Fibroblast of peridontal ligament (primary cell): Measurements from ENCODE around the gene TTLL5.

ENCODE experiments used
- DNase-seq: peaks from one replicate; pipeline ENCODE4 v3.0.0-alpha.2; 2010; ENCODE audit errors: extremely low read depth

Gene TTLL5, protein sequence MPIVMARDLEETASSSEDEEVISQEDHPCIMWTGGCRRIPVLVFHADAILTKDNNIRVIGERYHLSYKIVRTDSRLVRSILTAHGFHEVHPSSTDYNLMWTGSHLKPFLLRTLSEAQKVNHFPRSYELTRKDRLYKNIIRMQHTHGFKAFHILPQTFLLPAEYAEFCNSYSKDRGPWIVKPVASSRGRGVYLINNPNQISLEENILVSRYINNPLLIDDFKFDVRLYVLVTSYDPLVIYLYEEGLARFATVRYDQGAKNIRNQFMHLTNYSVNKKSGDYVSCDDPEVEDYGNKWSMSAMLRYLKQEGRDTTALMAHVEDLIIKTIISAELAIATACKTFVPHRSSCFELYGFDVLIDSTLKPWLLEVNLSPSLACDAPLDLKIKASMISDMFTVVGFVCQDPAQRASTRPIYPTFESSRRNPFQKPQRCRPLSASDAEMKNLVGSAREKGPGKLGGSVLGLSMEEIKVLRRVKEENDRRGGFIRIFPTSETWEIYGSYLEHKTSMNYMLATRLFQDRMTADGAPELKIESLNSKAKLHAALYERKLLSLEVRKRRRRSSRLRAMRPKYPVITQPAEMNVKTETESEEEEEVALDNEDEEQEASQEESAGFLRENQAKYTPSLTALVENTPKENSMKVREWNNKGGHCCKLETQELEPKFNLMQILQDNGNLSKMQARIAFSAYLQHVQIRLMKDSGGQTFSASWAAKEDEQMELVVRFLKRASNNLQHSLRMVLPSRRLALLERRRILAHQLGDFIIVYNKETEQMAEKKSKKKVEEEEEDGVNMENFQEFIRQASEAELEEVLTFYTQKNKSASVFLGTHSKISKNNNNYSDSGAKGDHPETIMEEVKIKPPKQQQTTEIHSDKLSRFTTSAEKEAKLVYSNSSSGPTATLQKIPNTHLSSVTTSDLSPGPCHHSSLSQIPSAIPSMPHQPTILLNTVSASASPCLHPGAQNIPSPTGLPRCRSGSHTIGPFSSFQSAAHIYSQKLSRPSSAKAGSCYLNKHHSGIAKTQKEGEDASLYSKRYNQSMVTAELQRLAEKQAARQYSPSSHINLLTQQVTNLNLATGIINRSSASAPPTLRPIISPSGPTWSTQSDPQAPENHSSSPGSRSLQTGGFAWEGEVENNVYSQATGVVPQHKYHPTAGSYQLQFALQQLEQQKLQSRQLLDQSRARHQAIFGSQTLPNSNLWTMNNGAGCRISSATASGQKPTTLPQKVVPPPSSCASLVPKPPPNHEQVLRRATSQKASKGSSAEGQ (N-terminal part only)

DNA sequence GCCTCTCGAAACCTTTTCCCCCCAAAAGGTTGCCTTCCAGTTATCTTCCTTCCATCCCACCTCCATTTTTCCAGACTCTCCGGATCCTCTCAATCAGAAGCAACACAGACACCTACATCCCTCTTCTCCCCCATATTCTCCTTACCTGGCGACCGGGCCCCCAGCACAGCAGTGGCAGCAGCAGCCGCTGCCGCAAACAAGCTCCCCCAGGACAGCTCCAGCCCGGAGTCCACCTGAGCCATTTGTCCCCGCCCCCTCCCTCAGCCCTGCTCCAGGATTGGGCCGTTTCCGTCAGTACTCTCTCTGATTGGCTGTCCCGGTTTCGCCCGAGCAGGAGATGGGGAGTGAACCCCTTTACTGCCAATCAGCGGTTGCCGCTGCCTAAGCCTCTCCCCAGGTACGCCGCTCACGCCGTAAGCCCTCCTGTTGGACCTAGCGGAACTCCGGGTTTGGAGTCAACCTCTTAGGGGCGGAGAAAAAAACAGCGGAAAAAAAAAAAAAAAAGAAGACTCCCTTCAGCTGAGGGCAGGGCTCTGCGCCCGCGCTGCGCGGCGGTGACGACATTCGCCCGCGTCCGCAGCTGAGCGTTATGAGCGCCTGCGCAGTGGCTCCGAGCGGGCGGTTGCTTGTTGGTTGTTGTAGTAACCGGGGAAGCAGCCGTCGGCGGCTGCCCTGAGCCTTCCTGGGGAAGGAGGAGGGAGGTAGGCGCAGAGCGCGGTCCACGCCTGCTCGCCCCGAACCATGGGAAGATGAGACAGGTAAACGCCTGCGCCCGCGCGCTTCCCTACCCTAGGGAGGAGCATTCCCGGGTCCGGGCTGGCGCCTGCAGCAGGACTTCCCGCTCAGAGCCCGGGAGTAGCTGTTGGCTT, at the start of gene TTLL5, which contains the start of gene ERG28:
TSS of gene TTLL5 (plus strand) at position 617 of the 869 bp plus-strand sequence. CDS start 1,904 bp downstream, outside the sequence.
TSS of gene ERG28 (minus strand) at position 247 of the 869 bp plus-strand sequence. CDS start 3,374 bp downstream, outside the sequence.
- peak; percentile 98 for DNase-seq

DNA sequence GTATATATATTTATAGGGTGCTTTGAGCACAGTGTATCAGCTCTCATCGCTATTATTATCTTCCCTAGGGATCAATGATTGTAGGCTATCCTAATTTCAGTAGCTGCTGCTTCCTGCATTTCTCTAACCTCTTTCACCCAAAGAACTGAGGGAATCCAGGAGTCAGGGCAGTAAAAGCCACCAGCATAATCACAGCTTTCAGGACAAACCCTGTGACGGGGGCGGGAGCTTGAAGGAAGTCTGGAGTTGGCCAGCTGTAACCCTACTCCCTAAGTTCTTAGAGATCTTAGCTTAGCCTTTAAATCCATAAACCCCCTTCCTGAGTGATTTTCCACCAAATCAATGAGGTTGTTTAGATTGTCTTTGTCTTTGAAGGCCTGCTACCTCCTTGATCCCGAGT, 48.9 kb upstream of the TTLL5 start:
- no peak for DNase-seq

DNA sequence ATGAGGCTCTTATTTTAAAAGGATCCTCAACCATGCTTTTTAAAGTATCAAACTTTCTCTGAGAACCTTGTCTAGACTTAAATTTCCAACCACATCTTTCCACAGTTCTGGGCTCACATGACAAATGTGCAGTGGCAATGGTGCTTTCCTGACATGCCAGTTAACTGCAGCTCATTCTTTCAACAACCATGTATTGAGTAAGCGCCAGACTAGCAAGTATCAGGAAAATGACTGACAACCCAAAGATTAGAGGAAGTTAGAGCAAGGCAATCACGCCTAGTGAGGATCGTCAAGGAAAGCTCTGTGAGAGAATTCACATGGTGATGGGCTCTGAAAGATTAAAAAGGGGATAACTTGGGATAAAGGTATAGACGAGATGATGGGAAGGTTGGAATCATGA, 46.9 kb upstream of the TTLL5 start:
- DNase-seq, result no peak

DNA sequence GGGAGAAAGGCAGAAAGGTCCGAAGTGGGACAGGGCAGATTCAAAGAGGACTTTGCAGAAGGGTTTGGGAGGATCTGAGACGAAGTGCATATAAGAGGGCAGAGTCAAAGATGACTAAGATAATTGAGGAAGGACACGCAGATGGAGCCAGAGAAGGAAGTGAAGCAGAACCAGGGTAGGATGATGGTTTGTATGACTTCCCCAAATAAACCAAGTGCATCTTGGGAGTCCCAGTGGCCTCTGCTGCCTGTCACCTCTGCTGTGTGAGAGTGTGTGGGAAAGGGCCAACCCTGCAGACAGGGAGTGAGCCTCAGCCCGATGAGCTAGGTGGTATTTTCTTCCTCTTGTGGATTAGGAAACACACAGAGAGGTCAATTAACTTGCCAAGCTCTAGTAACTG, 45.8 kb upstream of the TTLL5 start:
- no peak for DNase-seq

DNA sequence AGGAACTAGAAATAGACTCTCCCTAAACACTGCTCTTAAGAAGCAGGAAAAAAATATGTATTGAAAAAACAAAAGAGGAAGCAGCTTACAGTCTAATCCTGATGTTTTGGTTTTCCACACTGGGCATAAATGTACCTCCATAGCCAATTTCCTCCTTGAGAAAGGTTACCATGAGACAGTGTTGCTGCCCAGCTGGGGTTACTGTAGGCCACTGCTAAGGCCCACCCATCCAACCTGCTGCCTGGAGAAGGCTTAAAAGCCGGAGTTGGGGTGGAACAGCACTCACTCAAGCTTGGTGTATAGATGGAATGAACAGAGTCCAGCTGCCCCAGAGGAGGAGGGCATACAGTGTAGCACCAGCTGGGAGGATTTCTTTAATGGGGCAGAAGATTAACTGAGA, 41.5 kb upstream of the TTLL5 start:
- DNase-seq, result no peak

DNA sequence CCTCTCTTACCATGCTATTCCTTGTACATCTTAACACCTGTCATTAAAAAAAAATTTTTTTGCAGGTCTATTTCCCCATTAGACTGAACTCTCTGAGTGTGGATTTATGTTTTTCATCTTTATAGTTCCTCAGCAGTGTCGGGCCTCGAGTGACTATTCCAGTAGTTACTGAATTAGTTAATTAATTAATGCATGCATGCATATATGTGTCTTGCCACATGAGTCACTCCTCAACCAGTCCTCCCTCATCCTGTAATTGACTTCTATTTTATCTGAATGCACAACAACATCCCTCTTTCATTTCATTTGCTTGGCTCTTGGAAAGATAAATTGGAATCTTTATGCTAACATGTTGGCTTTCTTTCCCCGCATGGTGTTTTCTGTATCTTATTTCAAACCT, 36.0 kb upstream of the TTLL5 start:
- no peak for DNase-seq

DNA sequence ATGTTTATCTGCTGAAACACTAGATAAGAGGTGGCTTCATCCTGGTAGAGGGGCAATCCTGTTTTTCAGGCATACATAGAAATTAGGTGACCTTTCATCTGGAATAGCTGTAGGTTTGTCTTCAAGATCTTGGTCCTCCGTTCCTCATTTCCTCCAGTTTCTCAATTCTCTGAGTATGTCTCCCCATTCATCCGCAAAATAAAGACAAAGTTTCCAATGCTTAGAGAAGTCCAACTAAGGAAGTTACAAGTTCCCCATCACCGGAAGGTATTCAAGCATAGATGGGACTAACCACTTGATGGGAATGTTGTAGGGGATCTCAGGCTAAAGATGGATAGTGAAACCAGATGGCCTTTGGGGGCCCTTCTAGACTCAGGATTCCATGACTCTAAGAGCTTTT, 34.6 kb upstream of the TTLL5 start:
- DNase-seq, result no peak

DNA sequence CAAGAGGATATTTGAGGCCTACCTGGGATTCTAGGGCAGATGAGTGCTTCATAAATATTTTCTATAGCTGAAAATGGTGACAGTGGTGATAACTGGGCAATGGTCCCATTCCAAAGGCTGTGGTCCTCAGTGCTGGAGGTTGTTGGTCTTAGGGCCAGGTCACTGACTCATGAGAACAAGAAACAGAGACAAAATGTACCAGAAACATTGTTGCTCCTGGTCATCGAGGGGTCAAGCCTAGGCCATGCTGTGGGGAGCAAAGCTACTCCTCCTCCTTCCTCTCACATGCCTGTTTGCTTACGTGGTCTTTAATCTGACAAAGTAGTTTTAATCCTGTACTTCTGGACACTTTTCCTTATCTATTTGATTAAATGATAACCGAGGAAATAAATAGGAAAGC, 34.2 kb upstream of the TTLL5 start:
- no peak for DNase-seq

DNA sequence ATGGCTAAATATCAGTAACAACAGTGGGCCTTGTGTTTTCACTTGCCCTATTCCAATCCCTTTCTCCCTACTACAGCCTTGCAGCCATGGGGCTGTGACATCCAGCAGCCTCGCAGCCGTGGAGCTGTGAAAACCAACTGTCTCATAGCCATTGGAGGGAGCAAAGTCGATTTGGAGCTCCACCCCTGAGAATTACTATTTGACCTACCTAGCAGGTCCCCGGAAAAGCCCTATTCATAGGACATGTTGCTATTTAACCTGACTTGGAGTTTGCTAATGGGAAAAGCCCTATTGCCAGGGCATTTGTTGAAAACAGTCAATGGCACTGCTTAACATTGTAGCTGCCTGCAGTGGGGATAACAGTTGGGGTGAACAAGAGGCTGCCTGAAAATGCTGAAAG, 33.6 kb upstream of the TTLL5 start:
- DNase-seq, result no peak

DNA sequence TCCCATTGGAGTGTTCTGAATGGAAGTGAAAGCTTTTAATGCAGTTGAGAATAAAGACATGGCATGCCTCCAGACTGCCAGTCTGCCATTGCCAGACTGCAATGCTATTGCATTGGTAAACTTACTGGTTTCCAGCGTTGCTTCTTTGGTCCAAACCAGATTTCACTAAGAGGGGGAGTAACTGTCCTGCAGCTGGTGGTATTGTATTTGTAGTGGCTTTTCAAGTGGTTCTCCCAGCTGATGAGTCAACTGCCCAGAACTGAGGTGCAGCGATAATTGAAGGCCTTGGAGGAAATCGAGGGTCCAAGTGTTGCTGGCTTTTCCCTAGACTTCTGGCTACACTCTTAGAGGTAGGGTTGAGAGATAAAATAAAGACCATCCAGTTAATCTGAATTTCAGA, 32.2 kb upstream of the TTLL5 start:
- DNase-seq, result peak; percentile 2

DNA sequence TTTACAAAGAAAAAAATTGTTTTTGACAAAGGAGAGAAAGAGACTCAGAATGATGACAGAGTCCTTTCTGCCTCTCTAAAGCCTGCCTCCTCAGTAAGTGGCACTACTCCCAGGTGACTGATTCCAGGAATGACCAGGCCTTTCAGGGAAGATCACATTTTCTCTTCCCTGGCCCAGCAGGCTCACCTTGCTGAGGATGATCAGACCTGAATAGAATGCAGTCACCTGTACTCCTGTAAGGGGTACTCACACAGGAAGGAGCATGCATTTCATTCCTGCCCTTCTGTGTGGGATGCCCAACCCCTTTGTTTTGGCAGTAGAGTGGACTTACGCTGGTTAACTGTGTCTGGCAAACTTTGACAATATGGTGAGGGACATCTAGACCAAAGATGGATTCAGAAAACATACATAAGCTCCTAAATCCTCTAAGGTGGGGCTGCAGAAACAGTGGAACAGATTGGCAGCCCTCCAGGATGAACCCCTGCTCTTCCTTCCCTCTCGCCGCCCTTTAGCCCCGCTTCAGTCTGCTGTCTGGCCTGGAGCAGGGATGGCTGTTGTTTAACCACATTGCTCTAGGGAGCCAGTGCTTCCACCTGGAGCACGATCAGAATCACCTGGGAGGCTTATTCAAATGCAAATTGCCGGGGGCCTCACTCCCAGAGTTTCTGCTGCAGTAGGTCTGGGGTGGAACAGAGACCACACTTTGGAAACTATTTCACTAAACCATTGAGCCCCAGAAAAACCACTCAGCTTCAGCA, 30.2 kb upstream of the TTLL5 start:
- no peak for DNase-seq

DNA sequence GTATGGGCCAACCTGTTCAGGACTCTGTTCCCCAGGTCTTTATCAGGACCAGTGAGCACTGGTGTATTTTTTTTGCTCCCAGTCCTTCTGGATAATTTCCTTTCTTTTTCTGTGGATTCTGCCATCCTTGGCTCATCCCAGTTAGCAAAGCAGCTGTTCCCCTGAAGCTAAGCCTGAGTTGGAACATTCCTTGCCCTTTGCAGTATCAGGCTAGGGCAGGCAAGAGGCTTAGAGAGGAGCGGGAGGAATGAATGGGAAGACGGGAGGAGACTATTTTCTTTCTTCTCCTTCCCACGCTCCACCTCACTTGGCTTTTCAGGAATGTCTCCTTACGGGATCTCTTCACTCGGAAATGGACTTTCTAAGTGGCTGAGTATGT, 29.6 kb upstream of the TTLL5 start:
- peak; percentile 17 for DNase-seq

DNA sequence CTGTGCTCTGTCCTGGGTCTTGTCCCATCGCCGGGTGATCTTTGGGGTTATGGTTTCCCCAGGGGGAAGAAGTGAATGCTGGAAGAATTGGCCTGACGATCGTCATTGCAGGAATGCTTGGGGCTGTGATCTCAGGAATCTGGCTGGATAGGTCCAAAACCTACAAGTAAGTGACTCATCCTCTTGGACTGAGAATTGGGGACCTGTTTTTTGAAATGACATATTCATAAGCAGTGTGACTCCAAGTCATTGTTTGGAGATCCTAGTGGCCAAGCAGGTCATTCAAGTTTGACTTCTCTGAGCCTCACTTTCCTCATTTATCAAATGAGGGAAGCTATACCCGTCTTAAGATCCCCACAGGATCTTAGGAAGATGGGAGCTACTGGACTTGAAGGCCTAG, 26.2 kb upstream of the TTLL5 start:
- no peak for DNase-seq

DNA sequence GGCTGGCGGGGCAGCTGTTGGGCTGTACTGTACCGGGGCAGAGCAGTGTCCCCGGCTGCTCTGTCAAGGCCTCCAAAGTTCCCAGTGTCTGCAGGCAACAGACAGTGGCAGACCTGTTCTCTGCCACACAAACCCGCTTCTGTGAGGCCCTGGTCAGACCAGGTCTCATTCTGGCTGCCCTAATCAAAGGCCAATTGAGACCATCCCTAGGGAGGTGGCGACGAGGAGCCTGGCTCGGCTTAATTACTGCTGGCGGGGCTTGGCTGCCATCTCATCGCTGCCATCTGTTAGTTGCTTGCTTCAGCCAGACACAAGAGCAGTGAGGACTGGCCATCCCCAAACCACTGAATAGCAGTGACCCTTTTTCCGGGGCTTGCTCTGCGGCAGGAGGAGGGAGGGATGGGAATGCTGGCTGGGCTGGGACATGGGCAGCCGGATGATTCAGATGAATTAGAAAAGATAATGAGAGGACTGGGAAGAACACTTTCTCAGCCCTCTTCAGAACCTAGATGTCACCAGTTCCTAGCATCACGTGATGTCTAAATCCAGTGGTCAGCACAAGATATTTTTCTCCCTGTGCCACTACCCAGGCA, 24.9 kb upstream of the TTLL5 start:
- DNase-seq, result peak; percentile 65

DNA sequence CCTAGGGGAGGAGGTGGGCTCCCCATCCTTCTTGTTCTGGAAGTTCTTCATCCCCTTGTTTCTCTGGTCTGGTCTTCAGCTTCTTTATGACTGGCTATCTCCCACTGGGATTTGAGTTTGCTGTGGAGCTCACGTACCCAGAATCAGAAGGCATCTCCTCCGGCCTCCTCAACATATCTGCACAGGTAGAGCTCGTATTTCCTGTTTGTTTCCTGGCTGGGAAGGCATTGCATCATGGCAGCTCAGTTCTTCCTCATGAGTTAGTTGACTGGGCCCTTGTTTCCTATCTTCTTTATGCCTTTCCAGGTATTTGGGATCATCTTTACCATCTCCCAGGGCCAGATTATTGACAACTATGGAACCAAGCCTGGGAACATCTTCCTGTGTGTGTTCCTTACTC, 20.2 kb upstream of the TTLL5 start:
- no peak for DNase-seq

DNA sequence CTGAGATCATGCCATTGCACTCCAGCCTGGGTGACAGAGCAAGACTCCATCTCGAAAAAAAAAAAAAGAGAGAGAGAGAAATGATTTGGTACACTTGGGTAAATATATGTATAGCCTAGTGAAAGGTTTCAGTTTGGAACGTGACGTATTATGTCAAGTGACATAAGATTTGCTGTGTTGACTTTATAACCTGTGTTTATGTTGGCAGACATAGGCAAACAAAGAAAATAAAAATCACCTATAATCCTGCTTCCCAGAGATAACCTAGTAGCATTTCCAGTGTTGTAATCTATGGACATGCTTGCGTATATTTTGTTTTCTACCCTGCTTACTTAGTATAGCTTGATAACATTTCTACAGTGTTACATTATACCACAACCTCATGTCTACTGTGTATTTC, 17.1 kb upstream of the TTLL5 start:
- no peak for DNase-seq

DNA sequence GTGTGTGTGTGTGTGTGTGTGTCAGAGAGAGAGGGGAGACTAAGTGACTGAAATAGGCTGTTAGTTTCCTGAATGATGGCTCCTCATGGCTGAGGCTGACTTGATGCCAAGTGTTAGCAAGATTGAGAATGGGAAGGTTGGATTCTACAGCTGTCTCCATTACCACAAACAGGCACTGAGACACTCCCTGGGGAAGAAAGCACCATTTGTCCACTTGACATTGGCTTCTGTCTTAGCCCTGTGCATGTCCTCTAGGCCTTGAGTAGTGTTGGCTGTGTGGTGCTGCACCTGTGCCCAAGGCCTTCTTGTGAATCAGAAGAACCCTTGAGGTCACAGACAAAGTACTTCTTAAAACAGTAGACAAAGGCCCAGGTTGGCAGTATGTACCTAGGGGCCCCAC, 16.0 kb upstream of the TTLL5 start:
- no peak for DNase-seq

DNA sequence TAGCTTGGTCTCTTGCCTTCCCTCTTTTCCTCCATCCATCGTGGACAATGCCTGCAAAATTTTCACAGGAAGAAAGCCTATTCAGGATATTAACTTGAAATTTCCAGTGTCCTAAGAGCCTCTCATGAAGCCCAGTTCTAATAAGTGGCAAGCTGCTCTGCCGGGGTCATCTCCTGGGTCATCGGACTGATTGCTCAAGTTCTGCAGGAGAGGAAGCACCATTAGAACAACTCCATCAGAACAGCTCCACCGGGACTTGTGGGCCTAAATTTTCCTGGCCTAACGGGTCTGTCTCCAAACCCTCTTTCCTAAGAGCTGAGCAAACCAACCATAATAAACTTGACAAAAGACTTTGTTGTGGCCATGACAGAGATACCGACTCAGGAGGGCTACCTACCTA, 14.3 kb upstream of the TTLL5 start:
- no peak for DNase-seq

DNA sequence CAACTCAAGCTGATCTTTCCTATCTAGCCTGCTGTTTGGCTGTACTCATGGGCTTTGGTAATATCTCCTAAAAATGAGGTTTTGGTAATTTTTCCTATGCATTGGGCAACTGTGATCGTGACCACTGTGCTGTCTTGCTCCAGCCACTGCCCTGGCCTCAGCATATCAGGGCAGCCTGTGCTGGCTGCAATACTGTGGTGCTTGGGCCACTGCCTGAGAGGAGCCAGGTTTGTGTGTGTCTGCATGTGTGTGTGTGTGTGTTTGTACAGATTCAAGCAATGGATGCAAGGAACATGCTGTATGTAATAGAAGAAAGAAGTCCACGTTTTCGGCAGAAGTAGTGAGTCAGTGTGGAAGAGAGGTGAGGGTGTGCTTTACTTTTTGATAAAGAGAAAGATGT, 13.4 kb upstream of the TTLL5 start:
- peak; percentile 62 for DNase-seq
